Measurements from ENCODE around the gene PSME3.
"Not testable (repeated sequence)": the region's sequence is repeated elsewhere in the genome, so short reads cannot be mapped to it uniquely, and the experiment has no call there.

DNA sequence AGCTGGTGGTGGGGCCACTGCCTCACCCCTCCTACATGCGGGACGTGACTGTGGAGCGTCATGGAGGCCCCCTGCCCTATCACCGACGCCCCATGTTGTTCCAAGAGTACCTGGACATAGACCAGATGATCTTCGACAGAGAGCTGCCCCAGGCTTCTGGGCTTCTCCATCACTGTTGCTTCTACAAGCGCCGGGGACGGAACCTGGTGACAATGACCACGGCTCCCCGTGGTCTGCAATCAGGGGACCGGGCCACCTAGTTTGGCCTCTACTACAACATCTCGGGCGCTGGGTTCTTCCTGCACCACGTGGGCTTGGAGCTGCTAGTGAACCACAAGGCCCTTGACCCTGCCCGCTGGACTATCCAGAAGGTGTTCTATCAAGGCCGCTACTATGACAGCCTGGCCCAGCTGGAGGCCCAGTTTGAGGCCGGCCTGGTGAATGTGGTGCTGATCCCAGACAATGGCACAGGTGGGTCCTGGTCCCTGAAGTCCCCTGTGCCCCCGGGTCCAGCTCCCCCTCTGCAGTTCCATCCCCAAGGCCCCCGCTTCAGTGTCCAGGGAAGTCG is 34.6 kb downstream of the PSME3 start:
- TF ChIP-seq, protein P1, sequence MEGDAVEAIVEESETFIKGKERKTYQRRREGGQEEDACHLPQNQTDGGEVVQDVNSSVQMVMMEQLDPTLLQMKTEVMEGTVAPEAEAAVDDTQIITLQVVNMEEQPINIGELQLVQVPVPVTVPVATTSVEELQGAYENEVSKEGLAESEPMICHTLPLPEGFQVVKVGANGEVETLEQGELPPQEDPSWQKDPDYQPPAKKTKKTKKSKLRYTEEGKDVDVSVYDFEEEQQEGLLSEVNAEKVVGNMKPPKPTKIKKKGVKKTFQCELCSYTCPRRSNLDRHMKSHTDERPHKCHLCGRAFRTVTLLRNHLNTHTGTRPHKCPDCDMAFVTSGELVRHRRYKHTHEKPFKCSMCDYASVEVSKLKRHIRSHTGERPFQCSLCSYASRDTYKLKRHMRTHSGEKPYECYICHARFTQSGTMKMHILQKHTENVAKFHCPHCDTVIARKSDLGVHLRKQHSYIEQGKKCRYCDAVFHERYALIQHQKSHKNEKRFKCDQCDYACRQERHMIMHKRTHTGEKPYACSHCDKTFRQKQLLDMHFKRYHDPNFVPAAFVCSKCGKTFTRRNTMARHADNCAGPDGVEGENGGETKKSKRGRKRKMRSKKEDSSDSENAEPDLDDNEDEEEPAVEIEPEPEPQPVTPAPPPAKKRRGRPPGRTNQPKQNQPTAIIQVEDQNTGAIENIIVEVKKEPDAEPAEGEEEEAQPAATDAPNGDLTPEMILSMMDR (IDR thresholded peaks at IDR 0.05; ENCODE audit: poor library complexity), result not testable (repeated sequence)
- not testable (repeated sequence) for TF ChIP-seq EZH2 (IDR thresholded peaks at IDR 0.05; ENCODE audit: borderline replicate concordance)
